H9 (cell line): ENCODE measurements around the gene THSD4. TPM values are rescaled to one million over a fixed set of nuclear protein-coding genes. Genes with fewer than 3 reads are reported as not detected.

ENCODE experiments used
- DNase-seq: peaks from one replicate; pipeline ENCODE4 v3.0.0-alpha.2; 2017
- H2AFZ ChIP-seq: one replicate; pipeline ENCODE4 v1.6.1; 2013; ENCODE audit warnings: mild to moderate bottlenecking, low read length, control low read depth, moderate library complexity
- H2AK5ac ChIP-seq: 2 replicates; pipeline ENCODE4 v1.6.1; 2013; ENCODE audit warnings: low read length, control low read depth, mixed read lengths; ENCODE audit not compliant: insufficient read length
- H2BK120ac ChIP-seq: one replicate; pipeline ENCODE4 v1.6.1; 2013; ENCODE audit warnings: low read depth, mild to moderate bottlenecking, low read length, control low read depth, inconsistent platforms; ENCODE audit not compliant: poor library complexity, severe bottlenecking
- H2BK12ac ChIP-seq: 2 replicates; pipeline ENCODE4 v1.6.1; 2013; ENCODE audit warnings: low read length, control low read depth, mixed read lengths, low read depth; ENCODE audit not compliant: insufficient read length
- H2BK15ac ChIP-seq: 2 replicates; pipeline ENCODE4 v1.6.1; 2013; ENCODE audit warnings: low read depth, low read length, control low read depth
- H2BK20ac ChIP-seq: one replicate; pipeline ENCODE4 v1.6.1; 2013; ENCODE audit warnings: low read depth, mild to moderate bottlenecking, low read length, control low read depth, inconsistent platforms; ENCODE audit not compliant: poor library complexity, severe bottlenecking
- H2BK5ac ChIP-seq: 2 replicates; pipeline ENCODE4 v1.6.1; 2013; ENCODE audit warnings: low read length, control low read depth, mixed read lengths; ENCODE audit not compliant: insufficient read length
- H3K14ac ChIP-seq: 2 replicates; pipeline ENCODE4 v1.6.1; 2013; ENCODE audit warnings: low read length, control low read depth; ENCODE audit not compliant: insufficient read depth
- H3K18ac ChIP-seq: 2 replicates; pipeline ENCODE4 v1.6.1; 2013; ENCODE audit warnings: low read depth, mild to moderate bottlenecking, mixed read lengths, low read length, control low read depth; ENCODE audit not compliant: insufficient read length
- H3K23ac ChIP-seq: 2 replicates; pipeline ENCODE4 v1.6.1; 2013; ENCODE audit warnings: low read length, control low read depth, mixed read lengths, low read depth; ENCODE audit not compliant: insufficient read length
- H3K23me2 ChIP-seq: 2 replicates; pipeline ENCODE4 v1.6.1; 2013; ENCODE audit warnings: low read depth, mild to moderate bottlenecking, mixed read lengths, low read length, control low read depth; ENCODE audit not compliant: insufficient read length, poor library complexity, severe bottlenecking
- H3K27ac ChIP-seq: 2 replicates; pipeline ENCODE4 v1.5.1; 2013; ENCODE audit warnings: low read length, control low read depth, mixed read lengths, low read depth; ENCODE audit not compliant: insufficient read length
- H3K27me3 ChIP-seq: 2 replicates; pipeline ENCODE4 v1.6.1; 2013; ENCODE audit warnings: low read length, control low read depth, inconsistent platforms; ENCODE audit not compliant: insufficient read depth
- H3K4ac ChIP-seq: 2 replicates; pipeline ENCODE4 v1.6.1; 2013; ENCODE audit warnings: low read depth, mild to moderate bottlenecking, control low read depth, inconsistent platforms, low read length, moderate library complexity
- H3K4me1 ChIP-seq: 2 replicates; pipeline ENCODE4 v1.6.1; 2013; ENCODE audit warnings: low read length, control low read depth, inconsistent platforms; ENCODE audit not compliant: insufficient read depth
- H3K4me2 ChIP-seq: 2 replicates; pipeline ENCODE4 v1.6.1; 2013; ENCODE audit warnings: low read length, control low read depth, mixed read lengths; ENCODE audit not compliant: insufficient read length, insufficient read depth
- H3K56ac ChIP-seq: 2 replicates; pipeline ENCODE4 v1.6.1; 2013; ENCODE audit warnings: low read depth, mild to moderate bottlenecking, mixed read lengths, low read length, control low read depth; ENCODE audit not compliant: insufficient read length
- H3K79me1 ChIP-seq: 2 replicates; pipeline ENCODE4 v1.6.1; 2013; ENCODE audit warnings: low read depth, mild to moderate bottlenecking, moderate library complexity, low read length, control low read depth, inconsistent platforms; ENCODE audit not compliant: insufficient read depth, poor library complexity, severe bottlenecking
- H3K79me2 ChIP-seq: 2 replicates; pipeline ENCODE4 v1.6.1; 2013; ENCODE audit warnings: low read length, control low read depth, inconsistent platforms; ENCODE audit not compliant: insufficient read depth
- H3K9ac ChIP-seq: 2 replicates; pipeline ENCODE4 v1.6.1; 2013; ENCODE audit warnings: low read length, control low read depth, mixed read lengths; ENCODE audit not compliant: insufficient read length; ENCODE audit errors: extremely low read depth
- H3K9me3 ChIP-seq: one replicate; pipeline ENCODE4 v1.6.1; 2013; ENCODE audit warnings: low read depth, low read length, inconsistent platforms; ENCODE audit not compliant: control insufficient read depth
- H3T11ph ChIP-seq: one replicate; pipeline ENCODE4 v1.6.1; 2013; ENCODE audit warnings: mild to moderate bottlenecking, low read length, control low read depth, inconsistent platforms
- H4K20me1 ChIP-seq: one replicate; pipeline ENCODE4 v1.6.1; 2013; ENCODE audit not compliant: control insufficient read depth, insufficient read length, insufficient read depth
- H4K5ac ChIP-seq: 2 replicates; pipeline ENCODE4 v1.6.1; 2013; ENCODE audit warnings: low read depth, mild to moderate bottlenecking, mixed read lengths, low read length, control low read depth; ENCODE audit not compliant: insufficient read length
- H4K8ac ChIP-seq: replicated peaks from 2 replicates; pipeline ENCODE4 v1.6.1; 2013; ENCODE audit warnings: low read length, control low read depth, mixed read lengths, low read depth; ENCODE audit not compliant: insufficient read length
- H4K91ac ChIP-seq: 2 replicates; pipeline ENCODE4 v1.6.1; 2013; ENCODE audit warnings: low read depth, mild to moderate bottlenecking, moderate library complexity, mixed read lengths, low read length, control low read depth; ENCODE audit not compliant: insufficient read length
- H3K27ac Mint-ChIP-seq, 3 experiments: 2 replicates in 2 of 3; 3 replicates in 1 of 3; pipeline ENCODE4 v1.8.0; 2020 to 2021; ENCODE audit warnings: mixed read lengths in 3 of 3, mild to moderate bottlenecking in 1 of 3, moderate library complexity in 1 of 3
- H3K27me3 Mint-ChIP-seq: 2 replicates; pipeline ENCODE4 v1.8.0; 2021; ENCODE audit warnings: low read depth, mild to moderate bottlenecking, moderate library complexity, mixed read lengths
- H3K36me3 Mint-ChIP-seq, 3 experiments: 2 replicates in 2 of 3; 3 replicates in 1 of 3; pipeline ENCODE4 v1.8.0; 2020 to 2021; ENCODE audit warnings: low read depth in 3 of 3, mixed read lengths in 3 of 3; ENCODE audit not compliant: insufficient read depth in 1 of 3
- H3K4me1 Mint-ChIP-seq, 2 experiments: 2 replicates each; pipeline ENCODE4 v1.8.0; 2020; ENCODE audit warnings: mixed read lengths in 2 of 2
- H3K4me3 Mint-ChIP-seq, 2 experiments: 2 replicates in 1 of 2; 3 replicates in 1 of 2; pipeline ENCODE4 v1.8.0; 2020 to 2021; ENCODE audit warnings: mild to moderate bottlenecking in 2 of 2, mixed read lengths in 2 of 2, moderate library complexity in 1 of 2
- H3K9me3 Mint-ChIP-seq, 2 experiments: 2 replicates in 1 of 2; 3 replicates in 1 of 2; pipeline ENCODE4 v1.8.0; 2020; ENCODE audit warnings: mild to moderate bottlenecking in 2 of 2, mixed read lengths in 2 of 2, moderate library complexity in 1 of 2
- CTCF ChIP-seq: fragments of 200-600 bp; sonication (generic); conservative IDR thresholded peaks from 3 replicates; pipeline ENCODE4 v1.8.0; 2021; ENCODE audit warnings: antibody characterized with exemption, mild to moderate bottlenecking
- WGBS: extraction: QIAGEN DNeasy Blood & Tissue Kit; methylation state at CpG from one replicate; pipeline ENCODE4 v1.1.7; 2013; ENCODE audit warnings: missing lambda C conversion rate, low lambda C conversion rate, mixed read lengths; ENCODE audit not compliant: insufficient read length; ENCODE audit errors: extremely low coverage; 5-methylcytosine and 5-hydroxymethylcytosine counted together
- total RNA-seq: library from RNA; stranded (reverse); gene quantifications from 2 replicates; pipeline ENCODE4 v1.2.1, GENCODE V29; 2021

THSD4 gene
- total RNA-seq, 1 experiment from 2014 or later, result 5.5 TPM

- Mint-ChIP-seq H3K4me3 (no peak overlapping the region), H3K4me1 (peaks cover 17 to 18% of the 10 kb centered on the region in 2 experiments), H3K9me3 (peaks cover 12 to 15% of the 10 kb centered on the region in 2 experiments), H3K27me3 (no peaks in the 10 kb centered on the region; the same call in 1 of the 2 replicates), H3K36me3 (peaks cover 7 to 17% (median 8%) of the 10 kb centered on the region in 3 experiments; a peak in 6 of 7 replicates), H3K27ac (no peak overlapping the region; a peak in 1 of 7 replicates)
- Histone ChIP-seq H3K27me3 (no peaks in the 10 kb centered on the region), H3K56ac (no peak overlapping the region), H3K23me2 (no peaks in the 10 kb centered on the region), H2BK12ac (no peak overlapping the region), H3T11ph (no peak overlapping the region), H3K79me2 (no peaks in the 10 kb centered on the region), H2BK20ac (no peak overlapping the region), H3K9me3 (no peaks in the 10 kb centered on the region), H2BK5ac (no peak overlapping the region), H3K4ac (no peak overlapping the region), H3K23ac (no peak overlapping the region), H2BK120ac (no peak overlapping the region), H4K91ac (no peak overlapping the region), H2AK5ac (no peak overlapping the region), H2AFZ (no peak overlapping the region), H3K4me1 (peaks cover 5% of the 10 kb centered on the region; the same call in 1 of the 2 replicates), H3K27ac (no peak overlapping the region), H3K9ac (no peak overlapping the region), H4K8ac (no peak overlapping the region), H4K5ac (no peak overlapping the region), H3K18ac (no peak overlapping the region), H3K79me1 (no peaks in the 10 kb centered on the region), H4K20me1 (no peaks in the 10 kb centered on the region), H2BK15ac (no peak overlapping the region), H3K14ac (no peak overlapping the region), H3K4me2 (no peak overlapping the region)
- DNase-seq, result no peak
- WGBS, result no CpG with 5 or more reads among the region's 2 CpGs
- no peak for TF ChIP-seq CTCF
These were observed 144.6 kb downstream of the THSD4 start for GRCh38 chr15:71259866-71260265.
